Measurements from ENCODE around the gene LTC4S. TPM values are rescaled to one million over a fixed set of nuclear protein-coding genes. Genes with fewer than 3 reads are reported as not detected.

LTC4S gene
- total and polyA plus RNA-seq, 9 of the 15 experiments (the other 6 are each of a cell fraction or from before 2014, with no cell fraction given) = 0.17 to 0.77 (median 0.75) TPM; not detected in 6

- Histone ChIP-seq H3K9me3 (replicated peaks; ENCODE audit: control insufficient read depth, insufficient read depth, low read depth, low read length) (no peaks in the 10 kb centered on the region), H2AFZ (ENCODE audit: low read depth, low read length) (no peak overlapping the region), H3K9ac (ENCODE audit: insufficient read depth in 1 of 2, low read depth in 2 of 2, low read length in 2 of 2) (no peak overlapping the region), H3K4me1 (replicated peaks in 1 of 2; ENCODE audit: control insufficient read depth in 2 of 2, insufficient read depth in 2 of 2, low read length in 2 of 2) (peaks cover 0 to 16% of the 10 kb centered on the region in 2 experiments; a peak in 2 of 5 replicates), H3K27me3 (ENCODE audit: control insufficient read depth in 2 of 2, insufficient read depth in 2 of 2, low read length in 2 of 2) (no peaks in the 10 kb centered on the region), H3K36me3 (ENCODE audit: control insufficient read depth, insufficient read depth, low read length) (no peaks in the 10 kb centered on the region), H3K4me3 (no peak overlapping the region), H3K4me2 (ENCODE audit: insufficient read depth, low read length) (no peak overlapping the region), H4K20me1 (replicated peaks; ENCODE audit: control insufficient read depth, insufficient read depth, low read length) (no peaks in the 10 kb centered on the region), H3K9me1 (ENCODE audit: control insufficient read depth, insufficient read depth, low read length) (no peaks in the 10 kb centered on the region), H3K79me2 (ENCODE audit: control insufficient read depth, insufficient read depth, low read length) (no peaks in the 10 kb centered on the region), H3K27ac (ENCODE audit: extremely low read depth, low read depth, low read length) (no peak overlapping the region)
- WGBS (ENCODE audit: insufficient coverage, low coverage, missing lambda C conversion rate) = 57% methylated on average over 7 of the region's 7 CpGs
- no TSS peak for BruUV-seq (replicated peaks)
- ATAC-seq (no peak), FAIRE-seq (no peak), DNase-seq (ENCODE audit: extremely low read depth in 1 of 4, low spot score in 3 of 4) (no peak)
- in situ Hi-C loops (cut with MboI) (no loop called here), intact Hi-C loops (cut with micrococcal nuclease) (no loop called here)
- ChIA-PET CTCF (ENCODE audit: low intra/inter-chr PET ratio) (no interaction called here), POLR2A (interaction anchor here (0.7 to 1.3 kb wide), 3 partner anchors 11 to 1645 kb away, joined by 3 read pairs; no protein-coding TSS in a partner anchor)
- TF ChIP-seq SRSF7 (optimal IDR thresholded peaks at IDR 0.05; ENCODE audit: low read depth, low read length) (no peak), NFE2L1 (tag; IDR thresholded peaks at IDR 0.05; ENCODE audit: borderline replicate concordance, low read depth) (no peak), POLR2A (conservative IDR thresholded peaks at IDR 0.05) (no peak), PCBP2 (IDR thresholded peaks at IDR 0.05; ENCODE audit: low read depth, low read length, poor library complexity, severe bottlenecking) (no peak), ZNF197 (CRISPR knock-in tag; IDR thresholded peaks at IDR 0.05; ENCODE audit: low read depth) (no peak), RAD21 (CRISPR knock-in tag; conservative IDR thresholded peaks at IDR 0.05 in 1 of 2, IDR thresholded peaks at IDR 0.05 in 1 of 2) (no peak), ZNF212 (CRISPR knock-in tag; IDR thresholded peaks at IDR 0.05) (no peak), FOXA1 (IDR thresholded peaks at IDR 0.05; ENCODE audit: borderline replicate concordance) (no peak)
- TF ChIP-seq, protein P1, sequence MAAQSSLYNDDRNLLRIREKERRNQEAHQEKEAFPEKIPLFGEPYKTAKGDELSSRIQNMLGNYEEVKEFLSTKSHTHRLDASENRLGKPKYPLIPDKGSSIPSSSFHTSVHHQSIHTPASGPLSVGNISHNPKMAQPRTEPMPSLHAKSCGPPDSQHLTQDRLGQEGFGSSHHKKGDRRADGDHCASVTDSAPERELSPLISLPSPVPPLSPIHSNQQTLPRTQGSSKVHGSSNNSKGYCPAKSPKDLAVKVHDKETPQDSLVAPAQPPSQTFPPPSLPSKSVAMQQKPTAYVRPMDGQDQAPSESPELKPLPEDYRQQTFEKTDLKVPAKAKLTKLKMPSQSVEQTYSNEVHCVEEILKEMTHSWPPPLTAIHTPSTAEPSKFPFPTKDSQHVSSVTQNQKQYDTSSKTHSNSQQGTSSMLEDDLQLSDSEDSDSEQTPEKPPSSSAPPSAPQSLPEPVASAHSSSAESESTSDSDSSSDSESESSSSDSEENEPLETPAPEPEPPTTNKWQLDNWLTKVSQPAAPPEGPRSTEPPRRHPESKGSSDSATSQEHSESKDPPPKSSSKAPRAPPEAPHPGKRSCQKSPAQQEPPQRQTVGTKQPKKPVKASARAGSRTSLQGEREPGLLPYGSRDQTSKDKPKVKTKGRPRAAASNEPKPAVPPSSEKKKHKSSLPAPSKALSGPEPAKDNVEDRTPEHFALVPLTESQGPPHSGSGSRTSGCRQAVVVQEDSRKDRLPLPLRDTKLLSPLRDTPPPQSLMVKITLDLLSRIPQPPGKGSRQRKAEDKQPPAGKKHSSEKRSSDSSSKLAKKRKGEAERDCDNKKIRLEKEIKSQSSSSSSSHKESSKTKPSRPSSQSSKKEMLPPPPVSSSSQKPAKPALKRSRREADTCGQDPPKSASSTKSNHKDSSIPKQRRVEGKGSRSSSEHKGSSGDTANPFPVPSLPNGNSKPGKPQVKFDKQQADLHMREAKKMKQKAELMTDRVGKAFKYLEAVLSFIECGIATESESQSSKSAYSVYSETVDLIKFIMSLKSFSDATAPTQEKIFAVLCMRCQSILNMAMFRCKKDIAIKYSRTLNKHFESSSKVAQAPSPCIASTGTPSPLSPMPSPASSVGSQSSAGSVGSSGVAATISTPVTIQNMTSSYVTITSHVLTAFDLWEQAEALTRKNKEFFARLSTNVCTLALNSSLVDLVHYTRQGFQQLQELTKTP (IDR thresholded peaks at IDR 0.05; ENCODE audit: low read depth in 1 of 2, partially characterized antibody in 2 of 2) = no peak
Measured at GRCh38 chr5:179788193-179788854, 5.5 kb upstream of the LTC4S start.

Measured in K562 (cell line).